Fibroblast of lung (primary cell): ENCODE results near the gene TENT4A.

Source experiments
- CTCF ChIP-seq, 2 donors: IDR thresholded peaks in 1 of 2; conservative IDR thresholded peaks in 1 of 2; 1 replicate in 1 of 2; 2 replicates in 1 of 2; pipeline ENCODE4 v1.5.1; 2011 to 2012; ENCODE audit warnings: low read length in 2 of 2, control low read depth in 1 of 2, inconsistent platforms in 1 of 2, low read depth in 1 of 2, mild to moderate bottlenecking in 1 of 2
- EZH2 ChIP-seq: IDR thresholded peaks from 2 replicates; pipeline ENCODE4 v1.5.1; 2012; ENCODE audit warnings: low read length, control low read depth, mild to moderate bottlenecking; ENCODE audit errors: missing control alignments

DNA sequence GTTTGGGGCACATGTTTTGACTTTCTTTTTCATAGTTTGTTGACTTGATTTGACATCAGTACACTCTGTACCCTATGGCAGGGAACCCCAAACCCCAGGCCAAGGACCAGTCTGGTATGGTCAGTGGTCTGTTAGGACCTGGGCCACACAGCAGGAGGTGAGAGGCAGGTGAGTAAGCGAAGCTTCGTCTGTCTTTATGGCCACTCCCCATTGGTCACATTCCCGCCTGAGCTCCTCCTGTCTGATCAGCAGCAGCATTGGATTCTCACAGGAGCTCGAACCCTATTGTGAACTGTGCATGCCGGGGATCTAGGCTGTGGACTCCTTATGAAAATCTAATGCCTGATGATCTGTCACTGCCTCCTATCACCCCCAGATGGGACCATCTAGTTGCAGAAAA is 88.0 kb downstream of the TENT4A start:
- no peak for TF ChIP-seq CTCF (conservative IDR thresholded peaks at IDR 0.05 in 1 of 2, IDR thresholded peaks at IDR 0.05 in 1 of 2; ENCODE audit: low read depth in 1 of 2, low read length in 2 of 2)
- TF ChIP-seq EZH2: no peak
